Head of caudate nucleus (tissue), 42 donors: Measurements from ENCODE around the gene SF3A2.
A peak's percentile ranks its signal among the peaks of the same experiment; 100 is the strongest.
"Not testable (repeated sequence)": the region's sequence is repeated elsewhere in the genome, so short reads cannot be mapped to it uniquely, and the experiment has no call there.

Source experiments
- DNase-seq, 42 donors: peaks; one replicate each; pipeline versions ENCODE4 v3.0.0 to v3.0.0-alpha.2; 2020 to 2021; ENCODE audit warnings: mixed read lengths in 7 of 42
- intact Hi-C: fragments of 100-400 bp; cut with DNase I; formaldehyde crosslinking; loops from one replicate; pipeline ENCODE4 v1.15.0; 2022

SF3A2 gene

GRCh38 chr19:2236314-2237050, at the start of gene SF3A2, which contains the start of gene PLEKHJ1:
Gene SF3A2, plus strand, starts transcription at chr19:2236824. Its CDS starts 6,595 bp downstream, at chr19:2243419.
Gene PLEKHJ1, minus strand, starts transcription at chr19:2236329. Its CDS starts 81 bp downstream, at chr19:2236248.
- DNase-seq: peak; percentile 83 to 98 (median 95)
- intact Hi-C loops: loop anchor here (2.0 to 5.0 kb wide), 3 partner anchors 36 to 84 kb away; partner anchors contain the start of gene AP3D1

GRCh38 chr19:2187159-2187558, 49.5 kb upstream of the SF3A2 start:
- DNase-seq: no peak
- intact Hi-C loops: no loop called here

- DNase-seq: peak in 26 of 42 donors; percentile 18 to 78 (median 48)
- intact Hi-C loops: no loop called here
Observed at GRCh38 chr19:2188708-2189385, 47.8 kb upstream of the SF3A2 start.

GRCh38 chr19:2189880-2190279, 46.7 kb upstream of the SF3A2 start:
- intact Hi-C loops: no loop called here
- DNase-seq: no peak

- no peak for DNase-seq
- intact Hi-C loops: no loop called here
Observed at GRCh38 chr19:2190848-2191455, 45.7 kb upstream of the SF3A2 start.

GRCh38 chr19:2191456-2192310, 44.9 kb upstream of the SF3A2 start:
- DNase-seq: no peak
- intact Hi-C loops: no loop called here

- intact Hi-C loops: no loop called here
- DNase-seq: peak in 1 of 42 donors; percentile 37
Observed at GRCh38 chr19:2192862-2193261, 43.8 kb upstream of the SF3A2 start.

GRCh38 chr19:2193807-2194206, 42.8 kb upstream of the SF3A2 start:
- intact Hi-C loops: no loop called here
- no peak for DNase-seq

GRCh38 chr19:2194513-2195078, 42.0 kb upstream of the SF3A2 start:
- no peak for DNase-seq
- intact Hi-C loops: no loop called here

GRCh38 chr19:2195361-2195760, 41.3 kb upstream of the SF3A2 start:
- no peak for DNase-seq
- intact Hi-C loops: no loop called here

- no peak for DNase-seq
- intact Hi-C loops: no loop called here
Observed at GRCh38 chr19:2195914-2196313, 40.7 kb upstream of the SF3A2 start.

- intact Hi-C loops: no loop called here
- DNase-seq: no peak
Observed at GRCh38 chr19:2197270-2197669, 39.4 kb upstream of the SF3A2 start.

GRCh38 chr19:2198317-2198716, 38.3 kb upstream of the SF3A2 start:
- no peak for DNase-seq
- intact Hi-C loops: no loop called here

GRCh38 chr19:2199215-2199614, 37.4 kb upstream of the SF3A2 start:
- DNase-seq: peak in 4 of 42 donors; percentile 23 to 61 (median 40)
- intact Hi-C loops: no loop called here

- no peak for DNase-seq
- intact Hi-C loops: no loop called here
Observed at GRCh38 chr19:2199861-2200623, 36.6 kb upstream of the SF3A2 start.

GRCh38 chr19:2200624-2201294, 35.9 kb upstream of the SF3A2 start:
- DNase-seq, intact Hi-C loops: not testable (repeated sequence)

- intact Hi-C loops: no loop called here
- no peak for DNase-seq
Observed at GRCh38 chr19:2201473-2202148, 35.0 kb upstream of the SF3A2 start.
